Astrocyte (in vitro differentiated cells and primary cell): Measurements from ENCODE around the gene PCK1. TPM values are rescaled to one million over a fixed set of nuclear protein-coding genes. Genes with fewer than 3 reads are reported as not detected.

ENCODE experiments used
- DNase-seq: peaks from one replicate; pipeline ENCODE4 v3.0.0-alpha.2; 2010; ENCODE audit warnings: low read depth
- FAIRE-seq: peaks from 2 replicates; lab custom pipeline; 2011; peaks lifted over from hg19 to GRCh38; lab: Jason Lieb, UNC
- H2AFZ ChIP-seq: 2 replicates; pipeline ENCODE4 v1.6.0; 2012; ENCODE audit warnings: low read depth, low read length, inconsistent platforms
- H3K27ac ChIP-seq: 2 replicates; pipeline ENCODE4 v1.5.1; 2011; ENCODE audit warnings: low read depth, low read length, inconsistent platforms
- H3K27me3 ChIP-seq: 2 replicates; pipeline ENCODE4 v1.6.0; 2011; ENCODE audit warnings: low read length, inconsistent platforms; ENCODE audit not compliant: insufficient read depth
- H3K36me3 ChIP-seq: 2 replicates; pipeline ENCODE4 v1.5.1; 2011; ENCODE audit warnings: low read length, inconsistent platforms; ENCODE audit not compliant: insufficient read depth
- H3K4me1 ChIP-seq: 2 replicates; pipeline ENCODE4 v1.5.1; 2011; ENCODE audit warnings: low read length, inconsistent platforms; ENCODE audit not compliant: insufficient read depth
- H3K4me2 ChIP-seq: 2 replicates; pipeline ENCODE4 v1.6.0; 2012; ENCODE audit warnings: low read length, inconsistent platforms
- H3K4me3 ChIP-seq: 2 replicates; pipeline ENCODE4 v1.5.1; 2011; ENCODE audit warnings: low read depth, mild to moderate bottlenecking, low read length, inconsistent platforms; ENCODE audit not compliant: insufficient read depth
- H3K79me2 ChIP-seq: 2 replicates; pipeline ENCODE4 v1.6.0; 2012; ENCODE audit warnings: mild to moderate bottlenecking, low read length, inconsistent platforms; ENCODE audit not compliant: insufficient read depth
- H3K9ac ChIP-seq: 2 replicates; pipeline ENCODE4 v1.6.0; 2012; ENCODE audit warnings: mild to moderate bottlenecking, low read length, inconsistent platforms
- H3K9me3 ChIP-seq: 2 replicates; pipeline ENCODE4 v1.5.1; 2012; ENCODE audit warnings: low read depth, mild to moderate bottlenecking, low read length, inconsistent platforms; ENCODE audit not compliant: insufficient read depth
- H4K20me1 ChIP-seq: 2 replicates; pipeline ENCODE4 v1.6.0; 2012; ENCODE audit warnings: low read length, inconsistent platforms; ENCODE audit not compliant: insufficient read depth
- H3K27ac Mint-ChIP-seq: one replicate; pipeline ENCODE4 v1.8.0; 2021; ENCODE audit warnings: mild to moderate bottlenecking, mixed read lengths; ENCODE audit not compliant: unreplicated experiment
- H3K27me3 Mint-ChIP-seq: one replicate; pipeline ENCODE4 v1.8.0; 2021; ENCODE audit warnings: low read depth, mixed read lengths; ENCODE audit not compliant: unreplicated experiment
- H3K36me3 Mint-ChIP-seq: one replicate; pipeline ENCODE4 v1.8.0; 2021; ENCODE audit warnings: low read depth, mixed read lengths; ENCODE audit not compliant: unreplicated experiment
- H3K4me1 Mint-ChIP-seq: one replicate; pipeline ENCODE4 v1.8.0; 2021; ENCODE audit warnings: low read depth, mixed read lengths; ENCODE audit not compliant: unreplicated experiment
- H3K4me3 Mint-ChIP-seq: one replicate; pipeline ENCODE4 v1.8.0; 2021; ENCODE audit warnings: mild to moderate bottlenecking, moderate library complexity, mixed read lengths; ENCODE audit not compliant: unreplicated experiment
- H3K9me3 Mint-ChIP-seq: one replicate; pipeline ENCODE4 v1.8.0; 2021; ENCODE audit warnings: mild to moderate bottlenecking, mixed read lengths; ENCODE audit not compliant: unreplicated experiment
- EZH2 ChIP-seq: IDR thresholded peaks from 2 replicates; pipeline ENCODE4 v1.6.1; 2012; ENCODE audit warnings: mild to moderate bottlenecking, low read length, inconsistent platforms; ENCODE audit not compliant: insufficient read depth
- total RNA-seq: library from RNA; stranded (reverse); gene quantifications from 2 replicates; pipeline ENCODE4 v1.2.1, GENCODE V29; 2021
- TF ChIP-seq, protein P1 (sequence below): IDR thresholded peaks from 2 replicates; pipeline ENCODE4 v1.5.1; 2011; ENCODE audit warnings: low read depth, mild to moderate bottlenecking, inconsistent platforms, low read length, moderate library complexity; ENCODE audit not compliant: insufficient read depth

The PCK1 gene
- total RNA-seq, 1 donor from 2014 or later = not detected

GRCh38 chr20:57612916-57613315 lies 52.0 kb downstream of the PCK1 start:
- no peak for DNase-seq
- no peak overlapping the region for H3K27ac Mint-ChIP-seq
- H3K9me3 Mint-ChIP-seq = peaks cover 4% of the 10 kb centered on the region
- Histone ChIP-seq H3K4me3 (no peak overlapping the region), H4K20me1 (no peaks in the 10 kb centered on the region), H3K36me3 (no peaks in the 10 kb centered on the region), H3K4me2 (no peak overlapping the region), H3K79me2 (no peaks in the 10 kb centered on the region), H3K27me3 (peaks cover 3% of the 10 kb centered on the region), H3K9ac (no peak overlapping the region), H2AFZ (no peak overlapping the region), H3K4me1 (no peaks in the 10 kb centered on the region), H3K27ac (no peak overlapping the region), H3K9me3 (no peaks in the 10 kb centered on the region)
- H3K36me3 Mint-ChIP-seq = no peaks in the 10 kb centered on the region
- H3K4me1 Mint-ChIP-seq = no peaks in the 10 kb centered on the region
- FAIRE-seq = no peak
- no peak for TF ChIP-seq EZH2
- TF ChIP-seq, protein P1, sequence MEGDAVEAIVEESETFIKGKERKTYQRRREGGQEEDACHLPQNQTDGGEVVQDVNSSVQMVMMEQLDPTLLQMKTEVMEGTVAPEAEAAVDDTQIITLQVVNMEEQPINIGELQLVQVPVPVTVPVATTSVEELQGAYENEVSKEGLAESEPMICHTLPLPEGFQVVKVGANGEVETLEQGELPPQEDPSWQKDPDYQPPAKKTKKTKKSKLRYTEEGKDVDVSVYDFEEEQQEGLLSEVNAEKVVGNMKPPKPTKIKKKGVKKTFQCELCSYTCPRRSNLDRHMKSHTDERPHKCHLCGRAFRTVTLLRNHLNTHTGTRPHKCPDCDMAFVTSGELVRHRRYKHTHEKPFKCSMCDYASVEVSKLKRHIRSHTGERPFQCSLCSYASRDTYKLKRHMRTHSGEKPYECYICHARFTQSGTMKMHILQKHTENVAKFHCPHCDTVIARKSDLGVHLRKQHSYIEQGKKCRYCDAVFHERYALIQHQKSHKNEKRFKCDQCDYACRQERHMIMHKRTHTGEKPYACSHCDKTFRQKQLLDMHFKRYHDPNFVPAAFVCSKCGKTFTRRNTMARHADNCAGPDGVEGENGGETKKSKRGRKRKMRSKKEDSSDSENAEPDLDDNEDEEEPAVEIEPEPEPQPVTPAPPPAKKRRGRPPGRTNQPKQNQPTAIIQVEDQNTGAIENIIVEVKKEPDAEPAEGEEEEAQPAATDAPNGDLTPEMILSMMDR = no peak
- no peak overlapping the region for H3K4me3 Mint-ChIP-seq
- H3K27me3 Mint-ChIP-seq = peaks cover 49% of the 10 kb centered on the region

- H3K79me2 ChIP-seq = no peaks in the 10 kb centered on the region
- H3K36me3 ChIP-seq = no peaks in the 10 kb centered on the region
- DNase-seq (no peak), FAIRE-seq (no peak)
- H2AFZ ChIP-seq = no peak overlapping the region
- H3K27me3 ChIP-seq = peaks cover 3% of the 10 kb centered on the region
- H3K4me1 ChIP-seq = no peaks in the 10 kb centered on the region
- Mint-ChIP-seq H3K9me3 (peaks cover 4% of the 10 kb centered on the region), H3K36me3 (no peaks in the 10 kb centered on the region), H3K4me3 (no peak overlapping the region), H3K27me3 (peaks cover 49% of the 10 kb centered on the region), H3K27ac (no peak overlapping the region), H3K4me1 (peaks cover 2% of the 10 kb centered on the region)
- no peak overlapping the region for H3K4me3 ChIP-seq
- H3K27ac ChIP-seq = no peak overlapping the region
- no peak overlapping the region for H3K9ac ChIP-seq
- no peak overlapping the region for H3K4me2 ChIP-seq
- no peaks in the 10 kb centered on the region for H4K20me1 ChIP-seq
- no peaks in the 10 kb centered on the region for H3K9me3 ChIP-seq
- TF ChIP-seq EZH2 = no peak
- TF ChIP-seq, protein P1 = no peak
These were observed 52.6 kb downstream of the PCK1 start for GRCh38 chr20:57613481-57613921.

DNA sequence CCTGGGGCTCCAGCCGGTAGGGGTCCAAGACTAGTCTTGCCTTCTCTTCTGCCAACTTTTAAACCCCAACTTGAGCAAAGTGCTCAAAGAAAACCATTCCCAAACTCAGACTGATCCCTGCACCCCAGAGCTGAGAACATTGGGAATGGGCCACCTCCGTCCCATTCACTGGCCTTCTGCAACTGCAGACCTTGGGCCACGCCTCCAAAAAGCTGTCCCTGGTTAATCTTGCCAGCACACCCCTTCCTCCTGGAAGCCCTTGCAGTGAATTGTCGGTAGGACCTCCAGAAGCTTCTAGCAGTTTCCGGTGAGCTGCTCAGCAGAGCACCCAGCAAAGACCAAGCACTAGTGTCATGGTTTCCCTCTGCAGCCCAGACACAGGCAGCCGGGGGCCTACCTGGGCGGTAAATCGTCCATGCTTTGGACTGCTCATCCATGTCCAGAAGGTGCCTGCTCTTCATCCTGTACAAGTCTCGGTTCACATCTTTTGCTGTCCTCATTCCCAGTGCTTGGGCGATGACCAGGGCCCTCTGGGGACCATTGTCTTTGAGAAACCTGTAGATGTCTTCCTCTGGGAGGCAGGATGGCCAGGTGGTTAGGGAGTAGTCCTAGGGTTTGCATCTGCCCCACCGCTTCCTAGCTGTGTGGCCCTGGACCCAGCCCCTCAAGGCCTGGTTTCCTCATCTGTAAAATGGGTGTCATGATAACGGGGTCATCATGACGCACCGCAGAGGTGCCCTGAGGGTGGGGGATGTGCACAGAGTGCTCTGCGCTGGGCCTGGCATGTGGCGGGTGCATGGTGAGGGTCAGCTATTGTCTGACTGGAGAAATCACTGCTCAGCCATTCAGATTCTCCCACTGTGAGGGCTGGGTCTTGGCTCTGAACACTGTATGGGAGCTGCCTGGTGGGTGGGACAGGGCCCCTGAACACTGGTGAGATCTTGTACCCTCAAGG lies 53.9 kb downstream of the PCK1 start:
- Mint-ChIP-seq H3K27me3 (peaks cover 48% of the 10 kb centered on the region), H3K36me3 (no peaks in the 10 kb centered on the region)
- no peak overlapping the region for H3K9ac ChIP-seq

More for the DNA sequence above, 53.9 kb downstream of the PCK1 start:
- no peaks in the 10 kb centered on the region for H3K4me1 ChIP-seq
- Mint-ChIP-seq H3K9me3 (peaks cover 4% of the 10 kb centered on the region), H3K27ac (no peak overlapping the region), H3K4me1 (peaks cover 2% of the 10 kb centered on the region), H3K4me3 (no peak overlapping the region)
- H3K27me3 ChIP-seq = peaks cover 7% of the 10 kb centered on the region
- H3K79me2 ChIP-seq = no peaks in the 10 kb centered on the region
- H3K4me2 ChIP-seq = no peak overlapping the region
- no peak overlapping the region for H3K27ac ChIP-seq
- H3K36me3 ChIP-seq = no peaks in the 10 kb centered on the region
- no peak for DNase-seq
- no peak for TF ChIP-seq EZH2
- TF ChIP-seq, protein P1 = no peak
- no peaks in the 10 kb centered on the region for H3K9me3 ChIP-seq
- H4K20me1 ChIP-seq = no peaks in the 10 kb centered on the region
- FAIRE-seq = no peak
- no peak overlapping the region for H3K4me3 ChIP-seq
- no peak overlapping the region for H2AFZ ChIP-seq
